Measurements from ENCODE around the gene YWHAE. TPM values are rescaled to one million over a fixed set of nuclear protein-coding genes. Genes with fewer than 3 reads are reported as not detected.
A peak's percentile ranks its signal among the peaks of the same experiment; 100 is the strongest.

The YWHAE gene
- total RNA-seq, 1 experiment from 2014 or later = 1,282 TPM

DNA sequence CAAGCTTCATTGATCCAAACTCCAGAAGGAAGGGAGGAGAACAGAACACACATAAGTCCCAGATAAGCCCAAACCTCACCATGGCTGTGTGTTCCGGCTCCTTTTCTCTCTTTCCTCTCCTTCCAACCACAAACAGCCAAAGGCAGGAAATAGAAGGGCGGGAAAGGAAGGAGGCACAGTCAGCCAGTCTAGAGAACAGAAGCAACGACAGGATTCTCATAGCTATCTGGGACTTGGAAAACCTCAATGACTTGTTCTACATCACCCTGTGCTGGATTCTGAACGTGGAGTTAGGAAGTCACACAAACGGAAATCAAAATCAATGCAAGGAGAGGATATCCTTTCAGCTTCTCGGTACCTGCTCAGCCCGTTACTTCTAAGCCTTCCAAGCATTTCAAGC is 47.0 kb upstream of the YWHAE start:
- Histone ChIP-seq H3K23ac (ENCODE audit: insufficient read length, low read depth, low read length) (no peak overlapping the region), H3K4me1 (ENCODE audit: insufficient read depth, low read length) (no peaks in the 10 kb centered on the region), H2BK12ac (ENCODE audit: insufficient read length, low read depth, low read length) (no peak overlapping the region), H2BK5ac (ENCODE audit: insufficient read length, low read length) (no peak overlapping the region), H3K4ac (ENCODE audit: low read depth, low read length) (no peak overlapping the region), H3K14ac (ENCODE audit: insufficient read depth, low read length) (no peak overlapping the region), H2BK120ac (ENCODE audit: low read depth, low read length, poor library complexity, severe bottlenecking) (no peak overlapping the region), H3K79me1 (ENCODE audit: insufficient read depth, low read depth, low read length, poor library complexity, severe bottlenecking) (peaks cover 2% of the 10 kb centered on the region), H4K5ac (ENCODE audit: insufficient read length, low read depth, low read length) (no peak overlapping the region), H4K20me1 (ENCODE audit: control insufficient read depth, insufficient read depth, insufficient read length) (no peaks in the 10 kb centered on the region), H2AK5ac (ENCODE audit: insufficient read length, low read length) (no peak overlapping the region), H3K27ac (ENCODE audit: insufficient read length, low read depth, low read length) (no peak overlapping the region), H3K9ac (ENCODE audit: extremely low read depth, insufficient read length, low read length) (no peak overlapping the region), H3K27me3 (ENCODE audit: insufficient read depth, low read length) (no peaks in the 10 kb centered on the region), H3K23me2 (ENCODE audit: insufficient read length, low read depth, low read length, poor library complexity, severe bottlenecking) (no peaks in the 10 kb centered on the region), H2BK15ac (ENCODE audit: low read depth, low read length) (no peak overlapping the region), H3T11ph (ENCODE audit: low read length) (no peak overlapping the region), H2AFZ (ENCODE audit: low read length) (no peak overlapping the region), H3K79me2 (ENCODE audit: insufficient read depth, low read length) (peaks cover 37% of the 10 kb centered on the region; the same call in 1 of the 2 replicates), H3K18ac (ENCODE audit: insufficient read length, low read depth, low read length) (no peak overlapping the region), H3K4me2 (ENCODE audit: insufficient read depth, insufficient read length, low read length) (no peak overlapping the region), H4K91ac (ENCODE audit: insufficient read length, low read depth, low read length) (no peak overlapping the region), H4K8ac (replicated peaks; ENCODE audit: insufficient read length, low read depth, low read length) (no peak overlapping the region), H3K9me3 (ENCODE audit: control insufficient read depth, low read depth, low read length) (no peaks in the 10 kb centered on the region), H2BK20ac (ENCODE audit: low read depth, low read length, poor library complexity, severe bottlenecking) (no peak overlapping the region), H3K56ac (ENCODE audit: insufficient read length, low read depth, low read length) (no peak overlapping the region)
- Mint-ChIP-seq H3K4me3 (no peak overlapping the region), H3K27me3 (ENCODE audit: low read depth) (no peaks in the 10 kb centered on the region), H3K27ac (peak overlapping the region in 2 of 3 experiments; percentile 74 to 85; a peak in 4 of 7 replicates), H3K36me3 (ENCODE audit: insufficient read depth in 1 of 3, low read depth in 3 of 3) (peaks cover 15 to 26% (median 17%) of the 10 kb centered on the region in 3 experiments; a peak in 6 of 7 replicates), H3K4me1 (peaks cover 4 to 7% of the 10 kb centered on the region in 2 experiments; a peak in 3 of 4 replicates), H3K9me3 (no peaks in the 10 kb centered on the region)
- DNase-seq = no peak
- no peak for TF ChIP-seq CTCF (conservative IDR thresholded peaks at IDR 0.05)
- WGBS (ENCODE audit: extremely low coverage, insufficient read length, low lambda C conversion rate) = no CpG with 5 or more reads among the region's 7 CpGs

Measured in H9 (cell line).